ENCODE results near the gene RNF167. TPM values are rescaled to one million over a fixed set of nuclear protein-coding genes. Genes with fewer than 3 reads are reported as not detected.

The RNF167 gene
- total and polyA plus RNA-seq, 2 of the 4 experiments (the other 2 are of a cell fraction) = 13.1 to 79.5 TPM

DNA sequence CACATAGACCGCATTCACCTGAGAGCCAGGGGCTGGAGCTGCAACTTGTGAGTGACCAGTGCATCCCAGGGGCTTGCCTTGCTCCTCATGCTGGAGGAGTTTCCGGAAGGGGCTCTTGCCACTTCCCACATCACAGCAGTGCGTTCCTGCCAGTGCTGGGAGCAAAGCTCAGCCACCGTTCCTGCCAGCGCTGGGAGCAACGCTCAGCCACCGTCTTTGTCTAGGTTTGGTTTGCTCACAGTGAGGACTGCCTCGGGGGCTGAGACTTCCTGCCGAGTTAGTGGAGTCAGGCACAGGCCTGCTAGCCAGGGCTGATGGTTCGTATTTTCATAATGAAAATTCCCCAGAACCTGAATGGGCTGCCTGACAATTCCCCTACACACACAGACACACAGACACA lies 31.8 kb upstream of the RNF167 start:
- BruUV-seq (replicated peaks) = no TSS peak
- no peak overlapping the region for H3K14ac ChIP-seq (replicated peaks; ENCODE audit: low read depth, low read length)
- H3K27ac ChIP-seq (ENCODE audit: insufficient read depth, low read length) = no peak overlapping the region
- ChIA-PET POLR2A (ENCODE audit: unreplicated experiment) (interaction anchor here (1.0 to 1.2 kb wide), 2 partner anchors 12 to 32 kb away, joined by 3 read pairs; partner anchors contain the start of genes RNF167 and SLC25A11), CTCF (interaction anchor here (0.6 to 1.7 kb wide), 9 partner anchors 11 to 766 kb away, joined by 3 to 15 read pairs (median 3); partner anchors contain the start of genes SPAG7 and ZZEF1)
- H3K9ac ChIP-seq (ENCODE audit: low read depth, low read length) = no peak overlapping the region
- no peak overlapping the region for H3K18ac ChIP-seq (ENCODE audit: low read depth, low read length)
- no peak for ATAC-seq (ENCODE audit: low read depth)
- no peak overlapping the region for H4K91ac ChIP-seq (ENCODE audit: insufficient read depth, low read depth, low read length)
- peaks cover 3% of the 10 kb centered on the region for H3K4me1 ChIP-seq (ENCODE audit: control insufficient read depth, insufficient read depth, low read length)
- H2BK20ac ChIP-seq (ENCODE audit: low read depth, low read length) = no peak overlapping the region
- H2AFZ ChIP-seq (replicated peaks; ENCODE audit: low read length, poor library complexity) = peak overlapping the region; percentile 88
- no peaks in the 10 kb centered on the region for H3K36me3 ChIP-seq (ENCODE audit: control insufficient read depth, insufficient read depth, low read length)
- no peak overlapping the region for H3K4me3 ChIP-seq (ENCODE audit: insufficient read depth, low read depth, low read length)
- H4K20me1 ChIP-seq (ENCODE audit: insufficient read depth, low read length) = no peaks in the 10 kb centered on the region; the same call in 1 of the 2 replicates
- peak overlapping the region; percentile 88; the same call in 1 of the 2 replicates for H2AK5ac ChIP-seq (ENCODE audit: low read depth, low read length)
- TF ChIP-seq ELK1 (IDR thresholded peaks at IDR 0.05; ENCODE audit: borderline replicate concordance, low read depth, low read length) = no peak
- no peak for TF ChIP-seq RCOR1 (IDR thresholded peaks at IDR 0.05; ENCODE audit: insufficient replicate concordance, low read length)
- no peak for TF ChIP-seq BHLHE40 (IDR thresholded peaks at IDR 0.05; ENCODE audit: low read depth, low read length)
- TF ChIP-seq POLR2A (IDR thresholded peaks at IDR 0.05; ENCODE audit: low read depth, low read length) = no peak
- TF ChIP-seq CTCF (conservative IDR thresholded peaks at IDR 0.05; ENCODE audit: low read depth, low read length) = no peak
- no peak for TF ChIP-seq CHD1 (IDR thresholded peaks at IDR 0.05; ENCODE audit: low read depth, low read length)
- TF ChIP-seq MAZ (IDR thresholded peaks at IDR 0.05; ENCODE audit: borderline replicate concordance, low read depth, low read length) = no peak
- no peak for TF ChIP-seq MAFK (IDR thresholded peaks at IDR 0.05; ENCODE audit: low read depth, low read length)
- no peak for TF ChIP-seq MXI1 (IDR thresholded peaks at IDR 0.05; ENCODE audit: borderline replicate concordance, low read depth, low read length)
- no peak for TF ChIP-seq RFX5 (IDR thresholded peaks at IDR 0.05; ENCODE audit: low read depth, low read length)
- no peak for TF ChIP-seq NFE2L2 (IDR thresholded peaks at IDR 0.05; ENCODE audit: low read depth, low read length)
- TF ChIP-seq, protein P1, sequence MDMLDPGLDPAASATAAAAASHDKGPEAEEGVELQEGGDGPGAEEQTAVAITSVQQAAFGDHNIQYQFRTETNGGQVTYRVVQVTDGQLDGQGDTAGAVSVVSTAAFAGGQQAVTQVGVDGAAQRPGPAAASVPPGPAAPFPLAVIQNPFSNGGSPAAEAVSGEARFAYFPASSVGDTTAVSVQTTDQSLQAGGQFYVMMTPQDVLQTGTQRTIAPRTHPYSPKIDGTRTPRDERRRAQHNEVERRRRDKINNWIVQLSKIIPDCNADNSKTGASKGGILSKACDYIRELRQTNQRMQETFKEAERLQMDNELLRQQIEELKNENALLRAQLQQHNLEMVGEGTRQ (IDR thresholded peaks at IDR 0.05; ENCODE audit: low read depth, low read length) = no peak
- TF ChIP-seq CEBPB (IDR thresholded peaks at IDR 0.05; ENCODE audit: low read depth, low read length) = no peak
- no peak for TF ChIP-seq FOS (IDR thresholded peaks at IDR 0.05; ENCODE audit: low read depth, low read length)
- no peak for TF ChIP-seq SMC3 (IDR thresholded peaks at IDR 0.05; ENCODE audit: low read depth, low read length)
- no peak for TF ChIP-seq RAD21 (IDR thresholded peaks at IDR 0.05; ENCODE audit: low read length)
- no peaks in the 10 kb centered on the region for H3K9me3 ChIP-seq (ENCODE audit: control insufficient read depth, insufficient read depth, low read length)
- H3K56ac ChIP-seq (ENCODE audit: extremely low read depth, insufficient read depth, low read length) = no peak overlapping the region
- H3K79me1 ChIP-seq (ENCODE audit: low read depth in 1 of 2, low read length in 2 of 2) = no peaks in the 10 kb centered on the region
- H4K8ac ChIP-seq (ENCODE audit: low read depth in 2 of 2, low read length in 2 of 2) = peak overlapping the region; percentile 92 to 97; a peak in 2 of 4 replicates
- WGBS, 2 experiments (ENCODE audit: extremely low coverage in 2 of 2, insufficient read length in 1 of 2) = 39% methylated on average over 7 of the region's 10 CpGs; no CpG with 5 or more reads in 1 of the 2 experiments
- in situ Hi-C loops (cut with MboI; ENCODE audit: low sequenced_read_pairs) = no loop called here
- no peak overlapping the region; the same call in 1 of the 2 replicates for H4K5ac ChIP-seq (ENCODE audit: low read depth, low read length)
- H3K4ac ChIP-seq (ENCODE audit: low read depth, low read length) = peak overlapping the region; percentile 71
- H3K9me1 ChIP-seq (ENCODE audit: insufficient read depth, low read length) = peaks cover 2% of the 10 kb centered on the region; the same call in 1 of the 2 replicates
- H3K27me3 ChIP-seq (ENCODE audit: control insufficient read depth, insufficient read depth, low read length) = peaks cover 2% of the 10 kb centered on the region; the same call in 1 of the 2 replicates
- H2BK15ac ChIP-seq (ENCODE audit: low read depth, low read length) = no peak overlapping the region; the same call in 2 of the 3 replicates
- intact Hi-C loops (cut with micrococcal nuclease) = loop anchor here (5.0 kb wide), 1 partner anchor 59 kb away; the partner anchor contains the start of gene SPAG7
- dilution Hi-C loops (cut with HindIII; ENCODE audit: low sequenced_read_pairs, unreplicated experiment) = no loop called here
- H3K23ac ChIP-seq (ENCODE audit: low read depth, low read length) = no peak overlapping the region
- H3K4me2 ChIP-seq (ENCODE audit: low read depth, low read length) = no peak overlapping the region
- H2BK5ac ChIP-seq (ENCODE audit: low read depth, low read length, poor library complexity, severe bottlenecking) = peak overlapping the region; percentile 53
- H2BK120ac ChIP-seq (ENCODE audit: low read depth, low read length) = no peak overlapping the region
- no peak for DNase-seq
- no peak overlapping the region for H2AK9ac ChIP-seq (replicated peaks; ENCODE audit: low read depth, low read length, poor library complexity)
